DOHH2 (cell line): ENCODE measurements around the gene CEP112.

Source experiments
- H3F3A ChIP-seq: fragments of 200-600 bp; sonication (generic), shearing (Covaris generic); 2 replicates; pipeline ENCODE4 v1.6.0; 2016; ENCODE audit warnings: antibody characterized with exemption, mild to moderate bottlenecking; ENCODE audit not compliant: control insufficient read depth, insufficient read depth
- H3K27ac ChIP-seq: fragments of 200-600 bp; sonication (generic); 2 replicates; pipeline ENCODE4 v1.5.1; 2014; ENCODE audit warnings: low read depth, mild to moderate bottlenecking, low read length, moderate library complexity
- H3K27me3 ChIP-seq: fragments of 200-600 bp; sonication (generic); 2 replicates; pipeline ENCODE4 v1.6.1; 2014; ENCODE audit warnings: mild to moderate bottlenecking, low read length, mixed read lengths; ENCODE audit not compliant: control insufficient read depth
- H3K36me3 ChIP-seq: fragments of 200-600 bp; sonication (generic); 2 replicates; pipeline ENCODE4 v1.6.1; 2014; ENCODE audit warnings: mild to moderate bottlenecking, low read length, moderate library complexity, mixed read lengths; ENCODE audit not compliant: control insufficient read depth
- H3K4me1 ChIP-seq: fragments of 200-600 bp; sonication (generic); 2 replicates; pipeline ENCODE4 v1.6.1; 2014; ENCODE audit warnings: mild to moderate bottlenecking, low read length, mixed read lengths; ENCODE audit not compliant: control insufficient read depth
- H3K4me2 ChIP-seq: fragments of 200-600 bp; sonication (generic); 2 replicates; pipeline ENCODE4 v1.6.0; 2014; ENCODE audit warnings: mild to moderate bottlenecking, low read length, moderate library complexity
- H3K4me3 ChIP-seq: fragments of 200-600 bp; sonication (generic); 2 replicates; pipeline ENCODE4 v1.5.1; 2014; ENCODE audit warnings: mild to moderate bottlenecking, low read length, mixed read lengths
- H3K79me2 ChIP-seq: fragments of 200-600 bp; sonication (generic); 2 replicates; pipeline ENCODE4 v1.6.1; 2014; ENCODE audit warnings: mild to moderate bottlenecking, low read length, mixed read lengths; ENCODE audit not compliant: control insufficient read depth
- H3K9me2 ChIP-seq: fragments of 200-600 bp; sonication (generic); replicated peaks from 2 replicates; pipeline ENCODE4 v1.6.1; 2014; ENCODE audit warnings: mild to moderate bottlenecking, low read length, mixed read lengths; ENCODE audit not compliant: control insufficient read depth
- H3K9me3 ChIP-seq: fragments of 200-600 bp; sonication (generic); 2 replicates; pipeline ENCODE4 v1.6.1; 2014; ENCODE audit warnings: antibody characterized with exemption, low read length, mixed read lengths; ENCODE audit not compliant: control insufficient read depth, insufficient read depth
- H4K20me1 ChIP-seq: fragments of 200-600 bp; sonication (generic); 2 replicates; pipeline ENCODE4 v1.6.0; 2014; ENCODE audit warnings: low read depth, mild to moderate bottlenecking, antibody characterized with exemption, low read length, moderate library complexity; ENCODE audit not compliant: control insufficient read depth, insufficient read depth
- EZH2phosphoT487 ChIP-seq: fragments of 200-600 bp; sonication (generic); IDR thresholded peaks from 2 replicates; pipeline ENCODE4 v1.6.1; 2017; ENCODE audit warnings: borderline replicate concordance, mild to moderate bottlenecking, antibody characterized with exemption, low read length, moderate library complexity, mixed read lengths
- TF ChIP-seq, protein P1 (sequence below): fragments of 200-600 bp; sonication (generic); IDR thresholded peaks from one replicate; pipeline ENCODE4 v1.5.1; 2014; ENCODE audit warnings: antibody characterized with exemption, mild to moderate bottlenecking, low read depth, low read length; ENCODE audit not compliant: poor library complexity, severe bottlenecking

The CEP112 gene

DNA sequence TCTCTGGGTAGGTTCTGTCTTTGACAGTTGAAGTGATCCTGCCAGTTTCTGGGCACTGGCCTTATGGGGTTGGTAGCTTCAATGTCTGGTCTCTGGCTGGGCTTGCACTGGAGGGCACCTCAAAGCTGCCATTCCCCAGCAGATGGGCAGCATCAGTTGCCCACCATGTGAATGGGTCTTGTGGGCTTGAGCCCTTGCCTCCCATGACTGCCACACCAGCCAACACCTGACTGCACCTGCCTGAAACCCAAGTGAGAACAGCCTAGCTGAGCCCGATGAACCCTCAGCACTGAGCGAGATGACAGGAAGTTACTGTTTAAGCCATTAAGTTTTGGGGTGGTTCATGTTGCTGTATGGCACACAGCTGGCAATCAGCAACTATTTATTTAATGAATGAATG is 561.4 kb downstream of the CEP112 start:
- H3F3A ChIP-seq = no peaks in the 10 kb centered on the region
- no peaks in the 10 kb centered on the region for H3K9me3 ChIP-seq
- TF ChIP-seq, protein P1, sequence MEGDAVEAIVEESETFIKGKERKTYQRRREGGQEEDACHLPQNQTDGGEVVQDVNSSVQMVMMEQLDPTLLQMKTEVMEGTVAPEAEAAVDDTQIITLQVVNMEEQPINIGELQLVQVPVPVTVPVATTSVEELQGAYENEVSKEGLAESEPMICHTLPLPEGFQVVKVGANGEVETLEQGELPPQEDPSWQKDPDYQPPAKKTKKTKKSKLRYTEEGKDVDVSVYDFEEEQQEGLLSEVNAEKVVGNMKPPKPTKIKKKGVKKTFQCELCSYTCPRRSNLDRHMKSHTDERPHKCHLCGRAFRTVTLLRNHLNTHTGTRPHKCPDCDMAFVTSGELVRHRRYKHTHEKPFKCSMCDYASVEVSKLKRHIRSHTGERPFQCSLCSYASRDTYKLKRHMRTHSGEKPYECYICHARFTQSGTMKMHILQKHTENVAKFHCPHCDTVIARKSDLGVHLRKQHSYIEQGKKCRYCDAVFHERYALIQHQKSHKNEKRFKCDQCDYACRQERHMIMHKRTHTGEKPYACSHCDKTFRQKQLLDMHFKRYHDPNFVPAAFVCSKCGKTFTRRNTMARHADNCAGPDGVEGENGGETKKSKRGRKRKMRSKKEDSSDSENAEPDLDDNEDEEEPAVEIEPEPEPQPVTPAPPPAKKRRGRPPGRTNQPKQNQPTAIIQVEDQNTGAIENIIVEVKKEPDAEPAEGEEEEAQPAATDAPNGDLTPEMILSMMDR = no peak
- TF ChIP-seq EZH2phosphoT487 = no peak
- no peak overlapping the region for H3K4me3 ChIP-seq
- no peak overlapping the region for H3K4me2 ChIP-seq
- no peak overlapping the region for H3K27ac ChIP-seq
- H4K20me1 ChIP-seq = no peaks in the 10 kb centered on the region
- no peaks in the 10 kb centered on the region for H3K4me1 ChIP-seq
- peaks cover 6% of the 10 kb centered on the region for H3K27me3 ChIP-seq
- no peaks in the 10 kb centered on the region for H3K79me2 ChIP-seq
- H3K9me2 ChIP-seq = no peaks in the 10 kb centered on the region; the same call in 1 of the 2 replicates
- H3K36me3 ChIP-seq = no peaks in the 10 kb centered on the region

DNA sequence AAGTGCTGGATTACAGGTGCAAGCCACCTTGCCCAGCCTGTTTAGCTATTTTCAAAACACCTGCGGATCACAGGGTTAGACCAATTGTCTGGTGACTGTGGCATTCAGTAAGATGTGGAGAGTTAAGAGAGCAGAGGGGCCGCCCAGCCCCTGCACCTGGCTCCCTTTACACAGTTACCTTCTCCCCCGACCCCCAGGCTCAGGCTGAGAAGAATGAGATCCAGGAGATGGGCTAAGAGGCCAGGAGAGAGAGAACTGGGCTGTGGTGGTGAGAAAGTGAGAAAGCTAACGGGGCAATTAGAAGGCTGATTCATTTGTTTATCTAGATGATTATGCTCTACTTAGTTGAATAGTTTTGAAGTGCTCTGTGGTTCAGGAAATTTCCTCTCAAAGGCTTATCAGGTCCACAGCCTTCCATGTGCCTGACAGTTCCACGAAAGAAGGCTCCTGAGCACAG is 562.7 kb downstream of the CEP112 start:
- Histone ChIP-seq H3K36me3 (no peaks in the 10 kb centered on the region), H3K4me1 (no peaks in the 10 kb centered on the region), H3K27me3 (peaks cover 3% of the 10 kb centered on the region), H3K79me2 (no peaks in the 10 kb centered on the region), H3K4me2 (no peak overlapping the region), H3K9me3 (no peaks in the 10 kb centered on the region), H3F3A (no peaks in the 10 kb centered on the region), H3K4me3 (no peak overlapping the region), H3K27ac (no peak overlapping the region), H4K20me1 (no peaks in the 10 kb centered on the region), H3K9me2 (no peaks in the 10 kb centered on the region; the same call in 1 of the 2 replicates)
- TF ChIP-seq, protein P1 = no peak
- no peak for TF ChIP-seq EZH2phosphoT487

DNA sequence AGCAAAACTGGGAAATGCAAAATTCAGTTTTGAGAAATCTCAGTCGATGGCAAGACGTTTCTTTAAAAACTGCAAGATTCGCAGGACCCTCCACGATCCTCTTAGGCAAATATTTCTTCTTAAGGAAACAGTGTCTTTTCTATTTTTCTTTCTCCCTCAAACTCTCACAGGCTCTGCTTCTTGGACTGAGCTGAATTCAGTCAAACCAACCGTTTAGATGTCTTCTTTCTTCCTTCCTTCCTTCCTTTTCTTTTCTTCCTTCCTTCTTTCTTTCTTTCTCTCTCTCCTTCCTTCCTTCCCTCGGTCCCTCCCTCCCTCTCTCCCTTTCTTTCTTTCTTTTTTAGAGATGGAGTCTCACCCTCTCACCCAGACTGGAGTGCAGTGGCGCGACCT is 563.3 kb downstream of the CEP112 start:
- Histone ChIP-seq H3K36me3 (no peaks in the 10 kb centered on the region), H3K9me3 (no peaks in the 10 kb centered on the region), H3K4me2 (no peak overlapping the region), H4K20me1 (no peaks in the 10 kb centered on the region), H3K27ac (no peak overlapping the region), H3K4me1 (no peaks in the 10 kb centered on the region), H3K9me2 (no peaks in the 10 kb centered on the region; the same call in 1 of the 2 replicates), H3K27me3 (no peaks in the 10 kb centered on the region; the same call in 1 of the 2 replicates), H3K79me2 (no peaks in the 10 kb centered on the region), H3K4me3 (no peak overlapping the region), H3F3A (no peaks in the 10 kb centered on the region)
- TF ChIP-seq, protein P1 = no peak
- TF ChIP-seq EZH2phosphoT487 = no peak
